Lower leg skin (tissue), 4 donors: ENCODE measurements around the gene TNS3. TPM values are rescaled to one million over a fixed set of nuclear protein-coding genes. Genes with fewer than 3 reads are reported as not detected.

ENCODE experiments used
- DNase-seq, 2 donors: peaks; one replicate each; pipeline ENCODE4 v3.0.0-alpha.2; 2019; ENCODE audit warnings: low spot score in 2 of 2
- H3K4me3 ChIP-seq: fragments of 200-600 bp; sonication (generic); 2 replicates; pipeline ENCODE4 v1.5.1; 2017; ENCODE audit warnings: mild to moderate bottlenecking, low read depth; ENCODE audit not compliant: poor library complexity, severe bottlenecking
- CTCF ChIP-seq, 3 donors: fragments of 450-650 bp; IDR thresholded peaks; one replicate each; pipeline ENCODE4 v1.5.1; 2016; ENCODE audit warnings: antibody characterized with exemption in 3 of 3, mild to moderate bottlenecking in 3 of 3, moderate library complexity in 2 of 3
- POLR2A ChIP-seq, 2 donors: fragments of 450-650 bp; IDR thresholded peaks; one replicate each; pipeline ENCODE4 v1.6.1; 2016 to 2017; ENCODE audit warnings: antibody characterized with exemption in 2 of 2, mild to moderate bottlenecking in 1 of 2, moderate library complexity in 1 of 2
- WGBS, 2 donors: methylation state at CpG; one replicate each; pipeline ENCODE4 v1.1.5; 2018; 5-methylcytosine and 5-hydroxymethylcytosine counted together
- intact Hi-C: fragments of 100-400 bp; cut with DNase I; formaldehyde crosslinking; loops from one replicate; pipeline ENCODE4 v1.15.0; 2023; ENCODE audit warnings: low total_unique reads
- total RNA-seq, 4 donors: library from RNA; depleted of rRNA; stranded (reverse); fragments of >200 nt; gene quantifications; one replicate each; pipeline ENCODE4 v1.1.0, GENCODE V29; 2016

The TNS3 gene
- total RNA-seq, 4 donors from 2014 or later = 19.5 to 33.9 (median 25.5) TPM

GRCh38 chr7:47301105-47301477 lies 280.8 kb downstream of the TNS3 start:
- 78 to 87% methylated on average over 6 of the region's 6 CpGs for WGBS, 2 donors
- intact Hi-C loops = no loop called here
- peak in 1 of 2 donors; percentile 42 for DNase-seq
- no peak for TF ChIP-seq POLR2A (IDR thresholded peaks at IDR 0.05)
- no peak for TF ChIP-seq CTCF (IDR thresholded peaks at IDR 0.05)
- no peak overlapping the region for H3K4me3 ChIP-seq

- TF ChIP-seq CTCF (IDR thresholded peaks at IDR 0.05) (no peak), POLR2A (IDR thresholded peaks at IDR 0.05) (no peak)
- H3K4me3 ChIP-seq = no peak overlapping the region
- intact Hi-C loops = no loop called here
- WGBS, 2 donors = 84 to 87% methylated on average over 11 of the region's 11 CpGs
- peak in 1 of 2 donors; percentile 56 for DNase-seq
Measured at GRCh38 chr7:47300472-47301104, 281.3 kb downstream of the TNS3 start.

- WGBS, 2 donors = 68 to 78% methylated on average over 8 of the region's 8 CpGs
- intact Hi-C loops = no loop called here
- no peak for TF ChIP-seq POLR2A (IDR thresholded peaks at IDR 0.05)
- no peak for TF ChIP-seq CTCF (IDR thresholded peaks at IDR 0.05)
- no peak overlapping the region for H3K4me3 ChIP-seq
- no peak for DNase-seq
Measured at GRCh38 chr7:47299496-47299895, 282.4 kb downstream of the TNS3 start.

- 56 to 67% methylated on average over 12 of the region's 12 CpGs for WGBS, 2 donors
- DNase-seq = no peak
- H3K4me3 ChIP-seq = no peak overlapping the region
- no peak for TF ChIP-seq POLR2A (IDR thresholded peaks at IDR 0.05)
- TF ChIP-seq CTCF (IDR thresholded peaks at IDR 0.05) = no peak
- intact Hi-C loops = no loop called here
Measured at GRCh38 chr7:47298636-47299035, 283.3 kb downstream of the TNS3 start.

- intact Hi-C loops = no loop called here
- TF ChIP-seq POLR2A (IDR thresholded peaks at IDR 0.05) = no peak
- no peak for TF ChIP-seq CTCF (IDR thresholded peaks at IDR 0.05)
- WGBS, 2 donors = 92 to 94% methylated on average over 8 of the region's 8 CpGs
- H3K4me3 ChIP-seq = no peak overlapping the region
- peak in 1 of 2 donors; percentile 74 for DNase-seq
Measured at GRCh38 chr7:47297120-47297519, 284.8 kb downstream of the TNS3 start.

- no peak for DNase-seq
- 44 to 62% methylated on average over 7 of the region's 7 CpGs for WGBS, 2 donors
- intact Hi-C loops = no loop called here
- TF ChIP-seq POLR2A (IDR thresholded peaks at IDR 0.05) = no peak
- no peak overlapping the region for H3K4me3 ChIP-seq
Measured at GRCh38 chr7:47295606-47296005, 286.3 kb downstream of the TNS3 start.
